ENCODE results near the gene MEF2A.

DNA sequence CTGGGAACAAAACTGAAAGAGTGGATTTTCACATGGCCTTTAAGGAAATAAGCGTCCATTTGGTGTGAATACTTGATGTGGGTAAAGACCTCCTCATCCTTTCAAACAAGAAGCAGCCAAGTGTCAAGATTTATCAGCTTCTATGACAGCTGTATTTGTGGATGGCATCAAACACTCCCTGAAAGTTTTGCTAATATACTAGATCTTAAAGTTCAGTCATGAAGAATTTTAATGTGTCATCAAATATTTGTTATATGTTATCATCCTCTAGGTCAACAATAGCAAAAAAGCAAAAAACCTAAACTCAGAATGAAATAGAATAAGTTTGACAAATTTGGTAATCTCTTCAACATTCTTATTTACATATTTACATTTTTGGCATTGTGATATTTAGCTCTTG, 196.5 kb downstream of the MEF2A start:
- TF ChIP-seq EZH2 (IDR thresholded peaks at IDR 0.05) (no peak), POLR2AphosphoS5 (IDR thresholded peaks at IDR 0.05; ENCODE audit: borderline replicate concordance, low read depth, low read length) (no peak), FOXP2 (optimal IDR thresholded peaks at IDR 0.05; ENCODE audit: control extremely low read depth, extremely low read length, insufficient read depth) (no peak)

Data from SK-N-MC (cell line).